ENCODE measurements around the gene SELENON.

Gene SELENON

GRCh38 chr1:25779388-25779787 is 20.6 kb upstream of the SELENON start:
- no peaks in the 10 kb centered on the region for H3K9me3 ChIP-seq (ENCODE audit: insufficient read depth, low read length)
- DNase-seq (ENCODE audit: low read depth, low spot score) = no peak
- no peaks in the 10 kb centered on the region for H3K36me3 ChIP-seq (ENCODE audit: insufficient read depth, insufficient read length, low read length)
- H3K4me3 ChIP-seq (ENCODE audit: insufficient read length, low read depth) = no peak overlapping the region
- H3K9ac ChIP-seq (ENCODE audit: insufficient read length, low read depth) = no peak overlapping the region
- H3K27me3 ChIP-seq (ENCODE audit: insufficient read depth, insufficient read length) = no peaks in the 10 kb centered on the region
- TF ChIP-seq ZNF274 (IDR thresholded peaks at IDR 0.05; ENCODE audit: low read depth, low read length) (no peak), SUZ12 (IDR thresholded peaks at IDR 0.05; ENCODE audit: extremely low read depth, insufficient read depth, insufficient read length) (no peak), YY1 (IDR thresholded peaks at IDR 0.05; ENCODE audit: insufficient read depth, insufficient read length) (no peak)
- peaks cover 41% of the 10 kb centered on the region for H3K4me1 ChIP-seq (ENCODE audit: insufficient read depth, insufficient read length)

- TF ChIP-seq SUZ12 (IDR thresholded peaks at IDR 0.05; ENCODE audit: extremely low read depth, insufficient read depth, insufficient read length) (no peak), ZNF274 (IDR thresholded peaks at IDR 0.05; ENCODE audit: low read depth, low read length) (no peak), YY1 (IDR thresholded peaks at IDR 0.05; ENCODE audit: insufficient read depth, insufficient read length) (no peak)
- DNase-seq (ENCODE audit: low read depth, low spot score) = no peak
- H3K27me3 ChIP-seq (ENCODE audit: insufficient read depth, insufficient read length) = no peaks in the 10 kb centered on the region
- H3K9me3 ChIP-seq (ENCODE audit: insufficient read depth, low read length) = no peaks in the 10 kb centered on the region
- no peaks in the 10 kb centered on the region for H3K36me3 ChIP-seq (ENCODE audit: insufficient read depth, insufficient read length, low read length)
- H3K9ac ChIP-seq (ENCODE audit: insufficient read length, low read depth) = no peak overlapping the region
- H3K4me3 ChIP-seq (ENCODE audit: insufficient read length, low read depth) = no peak overlapping the region
- peaks cover 41% of the 10 kb centered on the region for H3K4me1 ChIP-seq (ENCODE audit: insufficient read depth, insufficient read length)
Observed at GRCh38 chr1:25779894-25780293, 20.1 kb upstream of the SELENON start.

GRCh38 chr1:25780318-25781129 is 19.5 kb upstream of the SELENON start:
- TF ChIP-seq SUZ12 (IDR thresholded peaks at IDR 0.05; ENCODE audit: extremely low read depth, insufficient read depth, insufficient read length) = no peak
- no peak for TF ChIP-seq YY1 (IDR thresholded peaks at IDR 0.05; ENCODE audit: insufficient read depth, insufficient read length)
- no peak for TF ChIP-seq ZNF274 (IDR thresholded peaks at IDR 0.05; ENCODE audit: low read depth, low read length)
- H3K4me1 ChIP-seq (ENCODE audit: insufficient read depth, insufficient read length) = peaks cover 39% of the 10 kb centered on the region
- H3K4me3 ChIP-seq (ENCODE audit: insufficient read length, low read depth) = no peak overlapping the region
- H3K36me3 ChIP-seq (ENCODE audit: insufficient read depth, insufficient read length, low read length) = no peaks in the 10 kb centered on the region
- no peaks in the 10 kb centered on the region for H3K9me3 ChIP-seq (ENCODE audit: insufficient read depth, low read length)
- DNase-seq (ENCODE audit: low read depth, low spot score) = peak; percentile 81
- H3K27me3 ChIP-seq (ENCODE audit: insufficient read depth, insufficient read length) = no peaks in the 10 kb centered on the region
- peak overlapping the region; percentile 58 for H3K9ac ChIP-seq (ENCODE audit: insufficient read length, low read depth)

GRCh38 chr1:25781130-25781433 is 18.9 kb upstream of the SELENON start:
- no peaks in the 10 kb centered on the region for H3K9me3 ChIP-seq (ENCODE audit: insufficient read depth, low read length)
- H3K4me1 ChIP-seq (ENCODE audit: insufficient read depth, insufficient read length) = peaks cover 41% of the 10 kb centered on the region
- H3K27me3 ChIP-seq (ENCODE audit: insufficient read depth, insufficient read length) = no peaks in the 10 kb centered on the region
- no peaks in the 10 kb centered on the region for H3K36me3 ChIP-seq (ENCODE audit: insufficient read depth, insufficient read length, low read length)
- H3K9ac ChIP-seq (ENCODE audit: insufficient read length, low read depth) = peak overlapping the region; percentile 58
- DNase-seq (ENCODE audit: low read depth, low spot score) = no peak
- TF ChIP-seq YY1 (IDR thresholded peaks at IDR 0.05; ENCODE audit: insufficient read depth, insufficient read length) (no peak), SUZ12 (IDR thresholded peaks at IDR 0.05; ENCODE audit: extremely low read depth, insufficient read depth, insufficient read length) (no peak), ZNF274 (IDR thresholded peaks at IDR 0.05; ENCODE audit: low read depth, low read length) (no peak)
- no peak overlapping the region for H3K4me3 ChIP-seq (ENCODE audit: insufficient read length, low read depth)

- no peaks in the 10 kb centered on the region for H3K27me3 ChIP-seq (ENCODE audit: insufficient read depth, insufficient read length)
- DNase-seq (ENCODE audit: low read depth, low spot score) = no peak
- H3K9me3 ChIP-seq (ENCODE audit: insufficient read depth, low read length) = no peaks in the 10 kb centered on the region
- no peak overlapping the region for H3K9ac ChIP-seq (ENCODE audit: insufficient read length, low read depth)
- peaks cover 51% of the 10 kb centered on the region for H3K4me1 ChIP-seq (ENCODE audit: insufficient read depth, insufficient read length)
- no peak overlapping the region for H3K4me3 ChIP-seq (ENCODE audit: insufficient read length, low read depth)
- TF ChIP-seq YY1 (IDR thresholded peaks at IDR 0.05; ENCODE audit: insufficient read depth, insufficient read length) (no peak), SUZ12 (IDR thresholded peaks at IDR 0.05; ENCODE audit: extremely low read depth, insufficient read depth, insufficient read length) (no peak), ZNF274 (IDR thresholded peaks at IDR 0.05; ENCODE audit: low read depth, low read length) (no peak)
- H3K36me3 ChIP-seq (ENCODE audit: insufficient read depth, insufficient read length, low read length) = no peaks in the 10 kb centered on the region
Observed at GRCh38 chr1:25782608-25783201, 17.3 kb upstream of the SELENON start.

- Histone ChIP-seq H3K27me3 (ENCODE audit: insufficient read depth, insufficient read length) (no peaks in the 10 kb centered on the region), H3K4me3 (ENCODE audit: insufficient read length, low read depth) (no peak overlapping the region), H3K9me3 (ENCODE audit: insufficient read depth, low read length) (no peaks in the 10 kb centered on the region), H3K36me3 (ENCODE audit: insufficient read depth, insufficient read length, low read length) (no peaks in the 10 kb centered on the region), H3K4me1 (ENCODE audit: insufficient read depth, insufficient read length) (peaks cover 40% of the 10 kb centered on the region), H3K9ac (ENCODE audit: insufficient read length, low read depth) (peak overlapping the region; percentile 21)
- TF ChIP-seq SUZ12 (IDR thresholded peaks at IDR 0.05; ENCODE audit: extremely low read depth, insufficient read depth, insufficient read length) = no peak
- no peak for TF ChIP-seq YY1 (IDR thresholded peaks at IDR 0.05; ENCODE audit: insufficient read depth, insufficient read length)
- no peak for TF ChIP-seq ZNF274 (IDR thresholded peaks at IDR 0.05; ENCODE audit: low read depth, low read length)
- DNase-seq (ENCODE audit: low read depth, low spot score) = no peak
Observed at GRCh38 chr1:25784575-25785051, 15.4 kb upstream of the SELENON start.

- Histone ChIP-seq H3K9ac (ENCODE audit: insufficient read length, low read depth) (no peak overlapping the region), H3K4me1 (ENCODE audit: insufficient read depth, insufficient read length) (peaks cover 37% of the 10 kb centered on the region), H3K36me3 (ENCODE audit: insufficient read depth, insufficient read length, low read length) (no peaks in the 10 kb centered on the region), H3K9me3 (ENCODE audit: insufficient read depth, low read length) (no peaks in the 10 kb centered on the region), H3K27me3 (ENCODE audit: insufficient read depth, insufficient read length) (no peaks in the 10 kb centered on the region), H3K4me3 (ENCODE audit: insufficient read length, low read depth) (no peak overlapping the region)
- TF ChIP-seq ZNF274 (IDR thresholded peaks at IDR 0.05; ENCODE audit: low read depth, low read length) (no peak), SUZ12 (IDR thresholded peaks at IDR 0.05; ENCODE audit: extremely low read depth, insufficient read depth, insufficient read length) (no peak), YY1 (IDR thresholded peaks at IDR 0.05; ENCODE audit: insufficient read depth, insufficient read length) (no peak)
- DNase-seq (ENCODE audit: low read depth, low spot score) = no peak
Observed at GRCh38 chr1:25785333-25786067, 14.5 kb upstream of the SELENON start.
